HG03108 (cell line): ENCODE results near the gene KRT80.

ENCODE experiments used
- ATAC-seq: cut with Tn5 transposase; IDR thresholded peaks from one replicate; pipeline ENCODE4 v1.9.1; 2021; ENCODE audit warnings: moderate library complexity; ENCODE audit not compliant: unreplicated experiment

KRT80 gene

GRCh38 chr12:52141875-52142274, 49.9 kb downstream of the KRT80 start:
- ATAC-seq = no peak

- no peak for ATAC-seq
These were observed 50.5 kb downstream of the KRT80 start for GRCh38 chr12:52141306-52141705.

GRCh38 chr12:52139579-52140062, 52.2 kb downstream of the KRT80 start:
- no peak for ATAC-seq

- ATAC-seq = no peak
These were observed 52.7 kb downstream of the KRT80 start for GRCh38 chr12:52139147-52139546.

GRCh38 chr12:52137746-52138145, 54.1 kb downstream of the KRT80 start:
- no peak for ATAC-seq

GRCh38 chr12:52132754-52133161, 59.1 kb downstream of the KRT80 start:
- no peak for ATAC-seq

- no peak for ATAC-seq
These were observed 61.1 kb downstream of the KRT80 start for GRCh38 chr12:52130711-52131110.

GRCh38 chr12:52127683-52128450, 63.9 kb downstream of the KRT80 start:
- no peak for ATAC-seq

- no peak for ATAC-seq
These were observed 64.9 kb downstream of the KRT80 start for GRCh38 chr12:52126605-52127578.

GRCh38 chr12:52126050-52126604, 65.7 kb downstream of the KRT80 start:
- ATAC-seq = no peak

GRCh38 chr12:52125476-52125900, 66.3 kb downstream of the KRT80 start:
- ATAC-seq = no peak

- ATAC-seq = no peak
These were observed 68.2 kb downstream of the KRT80 start for GRCh38 chr12:52123487-52124186.

GRCh38 chr12:52122904-52123303, 68.9 kb downstream of the KRT80 start:
- no peak for ATAC-seq

GRCh38 chr12:52122540-52122871, 69.3 kb downstream of the KRT80 start:
- ATAC-seq = no peak

- ATAC-seq = no peak
These were observed 69.8 kb downstream of the KRT80 start for GRCh38 chr12:52121824-52122539.

- no peak for ATAC-seq
These were observed 70.6 kb downstream of the KRT80 start for GRCh38 chr12:52120951-52121823.

- no peak for ATAC-seq
These were observed 72.2 kb downstream of the KRT80 start for GRCh38 chr12:52119398-52120254.
